ENCODE measurements around the gene SCAMP2.

The SCAMP2 gene

GRCh38 chr15:74838137-74838516 is 35.0 kb downstream of the SCAMP2 start:
- DNase-seq (ENCODE audit: low spot score) = no peak

- DNase-seq (ENCODE audit: low spot score) = no peak
Observed at GRCh38 chr15:74837482-74838136, 35.6 kb downstream of the SCAMP2 start.

- no peak for DNase-seq (ENCODE audit: low spot score)
Observed at GRCh38 chr15:74836846-74837245, 36.3 kb downstream of the SCAMP2 start.

- peak; percentile 39 for DNase-seq (ENCODE audit: low spot score)
Observed at GRCh38 chr15:74835312-74835823, 37.8 kb downstream of the SCAMP2 start.

GRCh38 chr15:74833376-74834107 is 39.6 kb downstream of the SCAMP2 start:
- DNase-seq (ENCODE audit: low spot score) = no peak

- DNase-seq (ENCODE audit: low spot score) = no peak
Observed at GRCh38 chr15:74832826-74833225, 40.3 kb downstream of the SCAMP2 start.

- DNase-seq (ENCODE audit: low spot score) = no peak
Observed at GRCh38 chr15:74831813-74832495, 41.2 kb downstream of the SCAMP2 start.

- no peak for DNase-seq (ENCODE audit: low spot score)
Observed at GRCh38 chr15:74830868-74831267, 42.3 kb downstream of the SCAMP2 start.

- DNase-seq (ENCODE audit: low spot score) = no peak
Observed at GRCh38 chr15:74829991-74830390, 43.2 kb downstream of the SCAMP2 start.

GRCh38 chr15:74829486-74829885 is 43.7 kb downstream of the SCAMP2 start:
- DNase-seq (ENCODE audit: low spot score) = peak; percentile 52

- no peak for DNase-seq (ENCODE audit: low spot score)
Observed at GRCh38 chr15:74828835-74829234, 44.3 kb downstream of the SCAMP2 start.

- DNase-seq (ENCODE audit: low spot score) = no peak
Observed at GRCh38 chr15:74827614-74828013, 45.6 kb downstream of the SCAMP2 start.

- no peak for DNase-seq (ENCODE audit: low spot score)
Observed at GRCh38 chr15:74826921-74827320, 46.2 kb downstream of the SCAMP2 start.

GRCh38 chr15:74826364-74826819 is 46.8 kb downstream of the SCAMP2 start, which contains the start of gene CPLX3:
Gene CPLX3, plus strand, starts transcription at chr15:74826627. Its CDS starts 77 bp downstream, at chr15:74826704.
- DNase-seq (ENCODE audit: low spot score) = no peak

GRCh38 chr15:74825866-74826265 is 47.3 kb downstream of the SCAMP2 start:
- DNase-seq (ENCODE audit: low spot score) = no peak

- DNase-seq (ENCODE audit: low spot score) = no peak
Observed at GRCh38 chr15:74824976-74825375, 48.2 kb downstream of the SCAMP2 start.

- no peak for DNase-seq (ENCODE audit: low spot score)
Observed at GRCh38 chr15:74823324-74823723, 49.8 kb downstream of the SCAMP2 start.

GRCh38 chr15:74822233-74822632 is 50.9 kb downstream of the SCAMP2 start:
- DNase-seq (ENCODE audit: low spot score) = no peak

GRCh38 chr15:74821790-74822158 is 51.4 kb downstream of the SCAMP2 start:
- DNase-seq (ENCODE audit: low spot score) = no peak

- DNase-seq (ENCODE audit: low spot score) = no peak
Observed at GRCh38 chr15:74821091-74821789, 51.9 kb downstream of the SCAMP2 start.

- DNase-seq (ENCODE audit: low spot score) = no peak
Observed at GRCh38 chr15:74820056-74820455, 53.1 kb downstream of the SCAMP2 start.

- DNase-seq (ENCODE audit: low spot score) = no peak
Observed at GRCh38 chr15:74817370-74817737, 55.8 kb downstream of the SCAMP2 start.
